H1 (cell line): ENCODE results near the gene MAPK8IP1. TPM values are rescaled to one million over a fixed set of nuclear protein-coding genes. Genes with fewer than 3 reads are reported as not detected.

Source experiments
- CHD7 ChIP-seq: fragments of 300-600 bp; sonication (generic); IDR thresholded peaks from 2 replicates; pipeline ENCODE4 v1.7.1; 2012; ENCODE audit warnings: low read length, moderate library complexity, mild to moderate bottlenecking, inconsistent platforms; ENCODE audit not compliant: insufficient replicate concordance
- EZH2 ChIP-seq: fragments of 200-600 bp; sonication (generic); IDR thresholded peaks from 2 replicates; pipeline ENCODE4 v1.7.1; 2012; ENCODE audit warnings: low read depth, mild to moderate bottlenecking, moderate library complexity, low read length, inconsistent platforms; ENCODE audit not compliant: severe bottlenecking
- JUN ChIP-seq: IDR thresholded peaks from 2 replicates; pipeline ENCODE4 v1.6.1; 2011; ENCODE audit warnings: low read depth, mild to moderate bottlenecking, improper control_type of control experiment, low read length
- RBBP5 ChIP-seq: IDR thresholded peaks from 2 replicates; pipeline ENCODE4 v1.7.1; 2012; ENCODE audit warnings: low read depth, mild to moderate bottlenecking, inconsistent platforms, low read length, moderate library complexity, borderline replicate concordance
- RFX5 ChIP-seq: IDR thresholded peaks from 2 replicates; pipeline ENCODE4 v1.6.1; 2011; ENCODE audit warnings: low read depth, low read length, improper control_type of control experiment, borderline replicate concordance
- SAP30 ChIP-seq: fragments of 300-600 bp; sonication (generic); IDR thresholded peaks from 2 replicates; pipeline ENCODE4 v1.7.1; 2012; ENCODE audit warnings: low read length, moderate library complexity, mild to moderate bottlenecking, inconsistent platforms; ENCODE audit not compliant: insufficient read depth, insufficient replicate concordance
- SP2 ChIP-seq: IDR thresholded peaks from 2 replicates; pipeline ENCODE4 v1.6.1; 2012; ENCODE audit warnings: mild to moderate bottlenecking, low read length, inconsistent platforms
- SP4 ChIP-seq: IDR thresholded peaks from 2 replicates; pipeline ENCODE4 v1.6.1; 2012; ENCODE audit warnings: low read length, inconsistent platforms
- ZNF274 ChIP-seq: IDR thresholded peaks from 2 replicates; pipeline ENCODE4 v1.7.0; 2012; ENCODE audit warnings: low read length, borderline replicate concordance; ENCODE audit errors: extremely low read depth
- polyA plus RNA-seq, 7 experiments: library from polyadenylated mRNA; depleted of rRNA in 3 of 7; stranded (reverse) in 5 of 7; unstranded in 2 of 7; fragments of >200 nt in 5 of 7; fragments of 200-250 nt in 2 of 7; gene quantifications; 1 replicate in 5 of 7; 2 replicates in 1 of 7; 4 replicates in 1 of 7; pipeline versions ENCODE4 v1.2.1 to v1.2.3, GENCODE V29; 2011 to 2013; ENCODE audit warnings: missing spikeins in 2 of 7, mixed read lengths in 2 of 7
- total RNA-seq: library from RNA; stranded (reverse); fragmentation: NEBNext Ultra II Directional; extraction: Animal tissue kit (Norgen Biotek cat#: 25700); gene quantifications from 2 replicates; pipeline ENCODE4 v1.2.1, GENCODE V29; 2021

MAPK8IP1 gene
- total and polyA plus RNA-seq, 2 of the 8 experiments (the other 6 are each of a cell fraction or from before 2014, with no cell fraction given), result 32.4 to 40.1 TPM

- no peak for TF ChIP-seq CHD7
- TF ChIP-seq SP4, result no peak
- TF ChIP-seq ZNF274, result no peak
- TF ChIP-seq SP2, result no peak
- TF ChIP-seq RFX5, result no peak
- no peak for TF ChIP-seq SAP30
- TF ChIP-seq RBBP5, result no peak
- TF ChIP-seq JUN, result no peak
- no peak for TF ChIP-seq EZH2
Observed at GRCh38 chr11:45937916-45938315, 52.5 kb downstream of the MAPK8IP1 start (continued).
